Activated CD8-positive, alpha-beta memory T cell treated with anti-CD3 and anti-CD28 coated beads, Interleukin-2, amount 10 ng/mL, durations not matched to agents 7 days and 5 days (primary cell): ENCODE data around the gene CEP57. TPM values are rescaled to one million over a fixed set of nuclear protein-coding genes. Genes with fewer than 3 reads are reported as not detected.

Source experiments
- ATAC-seq: fragments of 150-1000 bp; cut with Tn5 transposase; one replicate; pipeline ENCODE4 v1.10.0; 2021; ENCODE audit warnings: moderate library complexity
- CTCF ChIA-PET: fragments of 350-600 bp; sonication (Branson Sonifier 250); formaldehyde crosslinking; loops from one replicate; lab custom pipeline; 2021; ENCODE audit warnings: antibody characterized with exemption; lab: Charles Lee
- DNase-seq: peaks from one replicate; pipeline ENCODE4 v3.0.0-alpha.2; 2020
- H3K27ac Mint-ChIP-seq: one replicate; pipeline ENCODE4 v1.8.0; 2021; ENCODE audit warnings: mild to moderate bottlenecking, mixed read lengths
- H3K27me3 Mint-ChIP-seq: one replicate; pipeline ENCODE4 v1.8.0; 2021; ENCODE audit warnings: mixed read lengths
- H3K36me3 Mint-ChIP-seq: one replicate; pipeline ENCODE4 v1.8.0; 2021; ENCODE audit warnings: mild to moderate bottlenecking, mixed read lengths
- H3K4me1 Mint-ChIP-seq: one replicate; pipeline ENCODE4 v1.8.0; 2021; ENCODE audit warnings: mixed read lengths
- H3K4me3 Mint-ChIP-seq: one replicate; pipeline ENCODE4 v1.8.0; 2021; ENCODE audit warnings: mild to moderate bottlenecking, moderate library complexity, mixed read lengths
- H3K9me3 Mint-ChIP-seq: one replicate; pipeline ENCODE4 v1.8.0; 2022; ENCODE audit warnings: low read depth, mixed read lengths
- total RNA-seq, 2 experiments: library from RNA; stranded (reverse); gene quantifications; one replicate each; pipeline ENCODE4 v1.2.3, GENCODE V29; 2021

CEP57 gene
- total RNA-seq, 2 experiments from 2014 or later: 80.6 to 92.4 TPM

DNA sequence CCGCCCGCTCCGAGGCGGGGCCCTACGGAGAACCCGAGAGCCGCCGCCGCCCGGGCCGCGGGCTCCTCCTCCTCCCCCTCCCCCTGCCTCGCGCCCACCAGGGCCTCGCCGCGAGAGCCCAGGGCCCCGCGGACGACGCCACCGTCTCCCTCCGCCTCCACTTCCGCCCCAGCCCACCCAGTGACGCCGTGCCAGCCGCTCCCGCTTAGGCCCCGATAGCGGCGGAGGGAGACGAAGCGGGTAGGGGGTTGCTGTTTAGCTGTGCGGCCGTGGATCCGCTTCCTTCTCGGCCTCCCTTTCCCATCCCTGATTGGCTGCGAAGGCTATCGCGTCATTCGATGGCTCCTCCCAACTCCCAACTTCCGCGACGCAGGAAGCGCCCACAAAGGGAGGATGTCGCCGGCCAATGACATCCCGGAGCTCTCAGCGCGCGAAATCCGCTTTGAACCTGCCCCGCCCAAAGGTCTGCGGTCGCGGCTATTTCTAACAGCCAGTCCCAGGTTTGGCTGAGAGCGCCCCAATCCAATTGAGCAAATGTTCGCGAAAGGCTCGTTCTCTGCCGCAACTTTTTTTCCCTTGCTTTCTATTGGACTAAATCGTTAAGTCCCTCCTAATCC lies 684 bp upstream of the CEP57 start, which contains the start of gene FAM76B:
TSS of gene FAM76B (minus strand) at position 277 of the 617 bp plus-strand sequence. CDS start 304 bp downstream, outside the sequence.
- peaks cover 59% of the 10 kb centered on the region for H3K4me1 Mint-ChIP-seq
- H3K36me3 Mint-ChIP-seq: peaks cover 39% of the 10 kb centered on the region
- peak within 1 kb of the TSS; percentile 99 for H3K4me3 Mint-ChIP-seq
- peak within 1 kb of the TSS; percentile 100 for H3K27ac Mint-ChIP-seq
- no peaks in the 10 kb centered on the region for H3K27me3 Mint-ChIP-seq
- CTCF ChIA-PET: interaction anchor here (0.7 to 3.5 kb wide), 13 partner anchors 11 to 722 kb away, joined by 3 to 18 read pairs (median 4); partner anchors contain the start of genes CCDC82, ENDOD1, JRKL and SESN3
- H3K9me3 Mint-ChIP-seq: no peaks in the 10 kb centered on the region
- DNase-seq (peak; percentile 99), ATAC-seq (peak; percentile 76)

DNA sequence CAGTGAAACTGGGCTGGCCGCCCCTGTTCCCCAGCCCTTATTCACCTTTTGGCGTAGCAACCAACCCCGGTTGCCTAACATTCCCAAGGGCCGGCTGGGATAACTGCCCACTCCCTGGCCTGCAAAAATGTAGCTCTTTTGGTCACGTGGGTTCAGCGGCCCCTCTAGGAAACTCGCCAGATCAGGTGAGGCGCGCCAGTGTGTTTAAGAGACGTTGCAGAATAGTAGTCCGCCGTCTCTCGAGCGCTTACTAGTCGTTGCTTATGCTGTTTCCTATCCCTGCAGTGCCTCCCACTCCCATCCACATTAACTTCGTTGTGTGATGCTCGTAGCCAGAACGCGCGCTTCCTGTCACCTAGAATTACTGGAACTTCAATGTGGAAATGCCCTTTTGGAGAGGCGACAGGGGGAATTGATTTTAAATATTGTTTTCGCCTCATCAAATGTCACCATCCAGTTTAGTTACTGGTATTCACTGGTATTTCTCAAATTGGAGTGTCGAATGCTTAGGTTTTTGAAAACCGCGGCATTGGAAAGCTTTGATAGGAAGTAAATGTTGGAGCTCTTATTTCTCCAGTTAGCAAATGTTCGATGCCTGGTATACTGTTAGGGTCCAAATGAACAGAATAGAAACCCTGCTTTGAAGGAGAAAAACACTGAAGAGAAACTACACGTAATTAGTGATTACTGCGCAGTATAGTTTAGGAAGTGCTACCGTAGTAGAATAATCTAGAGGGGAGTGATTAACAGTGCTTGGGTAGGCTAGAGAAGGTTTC lies 823 bp downstream of the CEP57 start:
- CTCF ChIA-PET: interaction anchor here (1.0 to 3.5 kb wide), 8 partner anchors 58 to 701 kb away, joined by 3 to 18 read pairs (median 4); partner anchors contain the start of genes CCDC82, ENDOD1, JRKL and MAML2
- DNase-seq: peak; percentile 84
- Mint-ChIP-seq H3K4me3 (peak overlapping the region; percentile 99), H3K36me3 (peaks cover 29% of the 10 kb centered on the region), H3K27me3 (no peaks in the 10 kb centered on the region), H3K27ac (peak overlapping the region; percentile 100), H3K9me3 (no peaks in the 10 kb centered on the region), H3K4me1 (peaks cover 53% of the 10 kb centered on the region)
- no peak for ATAC-seq

DNA sequence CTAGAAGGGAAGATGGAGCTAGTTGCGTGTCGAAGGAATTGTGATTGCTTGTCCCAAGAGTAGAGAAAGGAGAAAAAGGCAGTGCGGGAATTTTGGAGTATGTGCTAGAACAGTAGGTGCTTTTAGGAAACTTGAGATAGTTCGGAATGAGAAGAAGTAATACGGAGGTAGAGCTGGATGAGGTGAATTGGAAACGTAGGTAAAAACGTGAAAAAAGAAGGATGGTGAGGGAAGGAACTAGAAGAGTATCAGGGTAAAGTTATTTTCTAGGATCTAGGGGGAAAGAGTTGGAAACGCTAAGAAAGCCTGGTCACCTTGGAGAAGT lies 1.4 kb downstream of the CEP57 start:
- H3K4me1 Mint-ChIP-seq: peaks cover 51% of the 10 kb centered on the region
- H3K4me3 Mint-ChIP-seq: peak overlapping the region; percentile 99
- peak overlapping the region; percentile 100 for H3K27ac Mint-ChIP-seq
- CTCF ChIA-PET: interaction anchor here (1.2 to 3.5 kb wide), 4 partner anchors 550 to 639 kb away, joined by 3 to 18 read pairs (median 6); partner anchors contain the start of gene MAML2
- H3K9me3 Mint-ChIP-seq: no peaks in the 10 kb centered on the region
- DNase-seq (no peak), ATAC-seq (no peak)
- H3K36me3 Mint-ChIP-seq: peaks cover 27% of the 10 kb centered on the region
- no peaks in the 10 kb centered on the region for H3K27me3 Mint-ChIP-seq

DNA sequence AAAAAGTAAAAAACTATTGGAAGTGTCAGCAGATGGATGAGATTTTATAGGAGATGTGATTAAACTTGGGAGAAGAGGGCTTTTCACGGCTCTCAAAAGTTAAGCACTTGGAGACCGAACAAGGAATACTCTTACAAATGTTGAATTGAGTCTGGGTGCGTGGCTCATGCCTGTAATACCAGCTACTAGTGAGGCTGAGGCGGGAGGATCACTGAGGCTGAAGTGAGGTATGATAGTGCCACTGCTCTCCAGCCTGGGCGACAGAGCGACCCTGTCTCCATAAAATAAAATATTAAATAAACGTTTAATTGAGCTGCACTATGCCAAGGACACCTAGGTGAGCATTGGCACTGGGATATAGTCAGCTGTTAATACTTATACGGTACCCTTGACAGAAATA lies 1.9 kb downstream of the CEP57 start:
- Mint-ChIP-seq H3K9me3 (no peaks in the 10 kb centered on the region), H3K4me1 (peaks cover 47% of the 10 kb centered on the region), H3K27me3 (no peaks in the 10 kb centered on the region), H3K4me3 (peak overlapping the region; percentile 99), H3K36me3 (peaks cover 24% of the 10 kb centered on the region), H3K27ac (peak overlapping the region; percentile 5)
- ATAC-seq (no peak), DNase-seq (no peak)
- CTCF ChIA-PET: interaction anchor here (2.5 kb wide), 1 partner anchor 602 kb away, joined by 9 read pairs; no protein-coding TSS in a partner anchor

DNA sequence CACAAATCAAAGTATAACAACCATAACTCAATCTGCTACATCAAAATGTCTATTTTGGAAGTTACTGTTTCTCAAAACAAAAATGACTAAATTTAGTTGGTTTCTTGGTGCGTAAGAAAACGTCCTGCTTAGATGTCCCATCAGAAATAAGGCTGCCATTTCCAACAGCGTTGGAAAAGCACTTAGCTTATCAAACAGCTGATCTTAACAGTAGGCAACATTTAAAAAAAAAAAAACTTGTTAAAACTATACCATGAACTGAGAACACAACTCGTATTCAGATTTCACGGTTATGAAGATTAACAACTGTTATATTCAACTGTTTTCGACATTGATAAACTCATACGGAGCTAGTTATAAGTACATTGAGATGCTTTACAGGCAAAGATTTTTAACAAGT lies 2.4 kb downstream of the CEP57 start:
- ATAC-seq: no peak
- H3K9me3 Mint-ChIP-seq: no peaks in the 10 kb centered on the region
- no peaks in the 10 kb centered on the region for H3K27me3 Mint-ChIP-seq
- peaks cover 42% of the 10 kb centered on the region for H3K4me1 Mint-ChIP-seq
- peaks cover 24% of the 10 kb centered on the region for H3K36me3 Mint-ChIP-seq
- no peak overlapping the region for H3K27ac Mint-ChIP-seq
- CTCF ChIA-PET: no interaction called here
- no peak overlapping the region for H3K4me3 Mint-ChIP-seq
- DNase-seq: no peak

DNA sequence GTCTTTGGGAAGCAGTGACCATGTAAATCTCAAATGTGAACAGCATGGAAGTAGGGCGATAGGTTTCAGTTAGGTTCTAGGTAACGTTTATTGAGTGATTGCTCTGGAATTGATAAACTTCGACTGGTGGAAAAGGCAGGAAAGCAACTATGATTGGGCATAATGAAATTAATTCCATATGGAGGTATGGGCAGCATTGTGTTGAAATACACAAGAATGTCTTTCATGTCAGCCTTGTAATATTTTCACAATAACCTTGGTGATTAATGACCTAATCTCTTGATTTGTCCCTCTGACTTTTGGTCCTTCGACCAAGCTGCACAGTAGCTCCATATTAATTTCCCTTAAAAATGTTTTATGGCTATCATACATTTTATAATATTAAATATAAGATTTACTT lies 2.8 kb downstream of the CEP57 start:
- CTCF ChIA-PET: interaction anchor here (1.1 kb wide), 1 partner anchor 10 kb away, joined by 3 read pairs; no protein-coding TSS in a partner anchor
- no peak for DNase-seq
- Mint-ChIP-seq H3K27ac (no peak overlapping the region), H3K4me1 (peaks cover 38% of the 10 kb centered on the region), H3K36me3 (peaks cover 20% of the 10 kb centered on the region), H3K27me3 (no peaks in the 10 kb centered on the region), H3K4me3 (no peak overlapping the region), H3K9me3 (no peaks in the 10 kb centered on the region)
- no peak for ATAC-seq

DNA sequence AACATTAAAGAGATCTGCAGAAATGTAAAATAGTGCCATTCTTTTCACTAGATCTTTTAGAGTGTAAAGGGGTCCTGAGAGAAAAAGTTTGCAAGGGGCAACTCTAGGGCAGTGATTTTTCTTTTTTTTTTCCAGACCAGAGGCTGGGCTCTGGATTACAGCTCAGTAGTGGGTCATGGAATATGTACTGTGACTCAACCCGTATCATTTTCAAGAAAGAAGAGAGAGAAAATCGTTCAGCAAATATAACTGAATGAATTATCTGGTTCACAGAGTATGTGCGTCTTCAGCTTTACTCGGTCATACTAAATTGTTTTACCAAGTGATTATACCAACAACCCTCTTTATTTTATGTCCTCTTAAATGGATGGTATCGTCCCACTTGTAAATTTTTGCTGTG lies 3.8 kb downstream of the CEP57 start:
- Mint-ChIP-seq H3K4me3 (no peak overlapping the region), H3K27me3 (no peaks in the 10 kb centered on the region), H3K27ac (no peak overlapping the region), H3K4me1 (peaks cover 35% of the 10 kb centered on the region), H3K36me3 (peaks cover 17% of the 10 kb centered on the region), H3K9me3 (no peaks in the 10 kb centered on the region)
- DNase-seq (no peak), ATAC-seq (no peak)
- CTCF ChIA-PET: interaction anchor here (1.1 kb wide), 1 partner anchor 9 kb away, joined by 3 read pairs; no protein-coding TSS in a partner anchor

DNA sequence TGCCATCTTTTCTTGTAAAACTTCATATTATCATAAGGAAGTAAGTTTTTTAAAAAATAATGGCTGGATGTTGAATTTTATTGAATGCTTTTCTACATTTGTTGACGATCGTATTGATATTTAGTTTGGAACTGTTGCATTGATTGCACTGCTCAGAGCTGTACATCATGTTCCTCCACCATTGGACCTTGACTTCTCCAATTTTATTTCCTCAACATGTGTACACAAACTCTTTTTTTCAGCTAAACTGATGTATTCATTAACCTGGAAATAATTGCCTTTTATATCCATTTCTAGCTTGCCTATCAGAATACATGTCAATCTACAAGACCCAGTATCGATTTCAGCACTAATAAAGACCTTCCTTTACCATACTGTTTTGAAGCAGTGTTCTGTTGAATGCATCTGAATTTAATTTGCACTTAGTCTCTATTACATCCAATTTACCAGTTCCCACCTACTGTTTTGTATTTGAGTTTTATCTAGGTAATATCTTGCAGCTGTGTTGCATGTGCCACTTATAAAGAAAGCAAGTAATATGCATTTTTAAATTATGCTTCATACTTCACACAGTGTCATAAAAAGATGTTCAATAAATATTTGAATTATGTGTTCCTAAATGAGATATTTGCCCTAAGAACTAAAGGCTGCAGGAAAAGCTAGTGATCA lies 5.5 kb downstream of the CEP57 start:
- Mint-ChIP-seq H3K27me3 (no peaks in the 10 kb centered on the region), H3K4me1 (peaks cover 38% of the 10 kb centered on the region), H3K36me3 (peaks cover 32% of the 10 kb centered on the region), H3K9me3 (no peaks in the 10 kb centered on the region), H3K27ac (no peak overlapping the region), H3K4me3 (no peak overlapping the region)
- DNase-seq (no peak), ATAC-seq (no peak)
- CTCF ChIA-PET: interaction anchor here (0.9 to 1.5 kb wide), 2 partner anchors 547 to 598 kb away, joined by 3 to 5 read pairs; partner anchors contain the start of gene MAML2

DNA sequence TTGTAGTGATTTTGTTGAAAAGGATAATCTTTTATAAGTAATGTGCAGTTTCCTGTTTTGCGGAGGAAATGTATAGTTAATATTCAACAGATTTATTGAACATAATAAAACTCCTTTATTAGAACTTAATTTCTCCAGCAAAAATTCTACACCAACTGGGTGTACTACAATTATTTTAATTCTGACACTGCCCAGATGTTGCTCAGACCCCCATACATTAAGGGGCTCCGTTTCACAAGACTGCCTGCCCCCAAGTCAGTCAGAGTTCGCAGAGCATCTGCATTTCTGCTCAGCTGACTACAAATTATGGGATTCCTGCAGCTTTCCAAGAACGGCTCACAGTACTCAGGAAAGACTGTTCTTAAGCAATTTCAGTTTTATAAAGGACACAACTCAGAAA lies 6.2 kb downstream of the CEP57 start:
- no peaks in the 10 kb centered on the region for H3K9me3 Mint-ChIP-seq
- H3K36me3 Mint-ChIP-seq: peaks cover 32% of the 10 kb centered on the region

DNA sequence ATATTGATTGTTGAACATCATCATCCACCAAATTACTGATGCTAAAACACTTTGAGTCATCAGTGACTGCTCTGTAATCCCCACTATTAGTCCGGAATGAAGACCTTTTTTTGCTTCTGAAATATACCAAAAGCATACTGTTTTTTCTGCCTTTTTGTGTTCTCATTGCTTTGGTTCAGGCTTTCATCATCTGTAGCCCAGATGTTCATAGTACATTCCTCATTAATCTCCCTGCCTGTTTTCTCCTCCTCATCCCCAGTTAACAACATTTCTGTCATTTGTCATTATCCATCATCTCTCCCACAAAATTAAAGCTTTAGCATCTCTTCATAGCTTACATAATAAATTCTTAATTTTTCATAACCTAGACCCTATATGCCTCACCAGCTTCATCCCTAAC lies 9.2 kb downstream of the CEP57 start:
- CTCF ChIA-PET: no interaction called here
- Mint-ChIP-seq H3K4me3 (no peak overlapping the region), H3K27ac (no peak overlapping the region), H3K36me3 (peaks cover 43% of the 10 kb centered on the region), H3K27me3 (no peaks in the 10 kb centered on the region), H3K9me3 (no peaks in the 10 kb centered on the region), H3K4me1 (peaks cover 9% of the 10 kb centered on the region)
- ATAC-seq (no peak), DNase-seq (no peak)

More for the DNA sequence above, 6.2 kb downstream of the CEP57 start:
- Mint-ChIP-seq H3K4me3 (no peak overlapping the region), H3K4me1 (peaks cover 36% of the 10 kb centered on the region), H3K27ac (no peak overlapping the region), H3K27me3 (no peaks in the 10 kb centered on the region)
- DNase-seq: no peak
- no peak for ATAC-seq
- CTCF ChIA-PET: interaction anchor here (1.5 kb wide), 1 partner anchor 597 kb away, joined by 5 read pairs; no protein-coding TSS in a partner anchor

DNA sequence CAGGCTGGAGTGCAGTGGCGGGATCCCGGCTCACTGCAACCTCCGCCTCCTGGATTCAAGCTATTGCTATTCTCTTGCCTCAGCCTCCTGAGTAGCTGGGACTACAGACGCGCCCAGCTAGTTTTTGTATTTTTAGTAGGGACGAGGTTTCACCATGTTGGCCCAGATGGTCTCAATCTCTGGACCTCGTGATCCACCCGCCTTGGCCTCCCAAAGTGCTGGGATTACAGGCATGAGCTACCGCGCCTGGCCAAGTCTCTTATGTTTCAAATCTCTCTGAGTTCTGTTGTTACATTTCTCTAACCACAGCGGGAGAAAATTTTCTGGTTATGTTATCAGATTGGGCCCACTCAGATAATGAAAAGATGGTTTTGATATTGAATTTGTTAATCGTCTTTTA lies 10.1 kb downstream of the CEP57 start:
- Mint-ChIP-seq H3K4me3 (no peak overlapping the region), H3K27ac (no peak overlapping the region), H3K4me1 (peaks cover 7% of the 10 kb centered on the region), H3K9me3 (no peaks in the 10 kb centered on the region), H3K27me3 (no peaks in the 10 kb centered on the region), H3K36me3 (peaks cover 46% of the 10 kb centered on the region)
- DNase-seq (no peak), ATAC-seq (no peak)
- CTCF ChIA-PET: no interaction called here

DNA sequence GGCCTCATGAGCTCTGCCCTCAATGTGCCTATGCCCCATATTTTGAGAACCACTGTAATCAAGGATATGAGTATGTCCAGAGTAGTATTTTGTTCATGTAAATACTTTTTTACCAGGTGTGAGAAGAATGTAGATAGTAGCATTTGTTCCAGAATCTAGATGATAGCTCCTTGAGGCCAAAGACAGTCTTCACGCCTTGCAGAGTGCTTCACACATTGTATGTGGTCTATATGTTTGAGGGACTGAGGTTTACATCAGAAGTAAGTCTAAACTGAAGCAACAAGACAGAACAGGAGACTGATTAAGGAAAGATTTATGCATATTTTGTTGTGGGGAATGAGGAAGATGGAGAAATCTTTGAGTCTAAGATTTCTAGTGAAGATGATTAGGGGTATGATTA lies 12.5 kb downstream of the CEP57 start:
- H3K27me3 Mint-ChIP-seq: no peaks in the 10 kb centered on the region
- peaks cover 4% of the 10 kb centered on the region for H3K4me1 Mint-ChIP-seq
- no peak for ATAC-seq
- peak overlapping the region; percentile 2 for H3K27ac Mint-ChIP-seq
- H3K4me3 Mint-ChIP-seq: no peak overlapping the region
- DNase-seq: no peak
- H3K9me3 Mint-ChIP-seq: no peaks in the 10 kb centered on the region
- peaks cover 63% of the 10 kb centered on the region for H3K36me3 Mint-ChIP-seq
- CTCF ChIA-PET: interaction anchor here (1.3 kb wide), 1 partner anchor 9 kb away, joined by 3 read pairs; no protein-coding TSS in a partner anchor

DNA sequence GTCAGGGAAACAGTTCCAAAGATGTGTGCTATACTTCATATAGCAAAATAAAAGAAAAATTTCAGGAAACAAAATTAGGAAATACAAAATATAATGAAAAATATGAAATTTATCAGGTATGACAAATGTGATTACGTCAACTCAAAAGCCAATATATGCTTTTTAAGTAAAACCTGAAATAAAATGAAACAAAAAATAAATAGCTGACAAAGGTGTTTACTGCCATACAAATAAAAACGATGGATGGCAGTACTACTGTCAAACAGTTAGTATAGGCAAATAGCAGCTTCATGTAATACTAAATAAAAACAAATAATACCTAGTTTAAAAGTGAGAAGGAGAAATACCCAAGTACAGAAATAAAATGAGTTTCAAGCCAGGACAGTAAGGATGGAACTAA lies 13.7 kb downstream of the CEP57 start:
- no peaks in the 10 kb centered on the region for H3K27me3 Mint-ChIP-seq
- peaks cover 67% of the 10 kb centered on the region for H3K36me3 Mint-ChIP-seq
- CTCF ChIA-PET: interaction anchor here (1.1 kb wide), 1 partner anchor 32 kb away, joined by 3 read pairs; no protein-coding TSS in a partner anchor
- H3K4me3 Mint-ChIP-seq: no peak overlapping the region
- DNase-seq: no peak
- no peak overlapping the region for H3K27ac Mint-ChIP-seq
- peaks cover 3% of the 10 kb centered on the region for H3K4me1 Mint-ChIP-seq
- no peak for ATAC-seq
- no peaks in the 10 kb centered on the region for H3K9me3 Mint-ChIP-seq
